H4 (cell line): ENCODE measurements around the gene PYGM. TPM values are rescaled to one million over a fixed set of nuclear protein-coding genes. Genes with fewer than 3 reads are reported as not detected.

ENCODE experiments used
- DNase-seq: peaks from one replicate; pipeline ENCODE4 v3.0.0-alpha.2; 2015; ENCODE audit warnings: low spot score
- total RNA-seq: library from RNA; depleted of rRNA; stranded (reverse); fragments of >200 nt; shearing (Covaris generic); gene quantifications from 2 replicates; pipeline ENCODE4 v1.2.3, GENCODE V29; 2014; rRNA removed

PYGM gene
- total RNA-seq = 0.25 TPM in 1 of 2 replicates, not detected in the other

- DNase-seq = no peak
Measured at GRCh38 chr11:64759722-64760719, at the start of gene PYGM. Gene PYGM, minus strand, starts transcription at chr11:64759974. Its CDS starts 76 bp downstream, at chr11:64759898.

- no peak for DNase-seq
Measured at GRCh38 chr11:64805481-64805880, 45.7 kb upstream of the PYGM start.

GRCh38 chr11:64804346-64805210, 44.8 kb upstream of the PYGM start:
- no peak for DNase-seq

- DNase-seq = no peak
Measured at GRCh38 chr11:64803846-64804345, 44.1 kb upstream of the PYGM start.

- DNase-seq = peak; percentile 75
Measured at GRCh38 chr11:64803158-64803845, 43.5 kb upstream of the PYGM start, which contains the start of gene MAP4K2. Gene MAP4K2, minus strand, starts transcription at chr11:64803214. Its CDS starts 65 bp downstream, at chr11:64803149.

GRCh38 chr11:64802370-64803157, 42.8 kb upstream of the PYGM start:
- no peak for DNase-seq

- no peak for DNase-seq
Measured at GRCh38 chr11:64801561-64802369, 42.0 kb upstream of the PYGM start.

- no peak for DNase-seq
Measured at GRCh38 chr11:64801158-64801464, 41.3 kb upstream of the PYGM start.

- no peak for DNase-seq
Measured at GRCh38 chr11:64800303-64801157, 40.8 kb upstream of the PYGM start.

- no peak for DNase-seq
Measured at GRCh38 chr11:64799623-64800302, 40.0 kb upstream of the PYGM start.

GRCh38 chr11:64799256-64799622, 39.5 kb upstream of the PYGM start:
- no peak for DNase-seq

GRCh38 chr11:64796757-64797541, 37.2 kb upstream of the PYGM start:
- no peak for DNase-seq

- no peak for DNase-seq
Measured at GRCh38 chr11:64796047-64796756, 36.4 kb upstream of the PYGM start.

- DNase-seq = no peak
Measured at GRCh38 chr11:64794526-64794925, 34.8 kb upstream of the PYGM start.

- no peak for DNase-seq
Measured at GRCh38 chr11:64793271-64794160, 33.7 kb upstream of the PYGM start.

- no peak for DNase-seq
Measured at GRCh38 chr11:64792482-64792881, 32.7 kb upstream of the PYGM start.
